HepG2 (cell line): ENCODE data around the gene CSNK1E. TPM values are rescaled to one million over a fixed set of nuclear protein-coding genes. Genes with fewer than 3 reads are reported as not detected.

ENCODE experiments used
- FOXM1 ChIP-seq: sonication (generic); formaldehyde crosslinking; IDR thresholded peaks from 2 replicates; pipeline ENCODE4 v1.5.0; 2020; ENCODE audit warnings: missing genetic modification reagents
- GABPA ChIP-seq, 2 experiments: IDR thresholded peaks; 2 replicates each; pipeline ENCODE4 v1.6.1; 2011 to 2016; ENCODE audit warnings: low read depth in 2 of 2, low read length in 1 of 2, missing biosample characterization in 1 of 2, missing genetic modification characterization in 1 of 2
- NR3C1 ChIP-seq: sonication (generic); formaldehyde crosslinking; IDR thresholded peaks from 2 replicates; pipeline ENCODE4 v1.4.0; 2020; ENCODE audit warnings: missing genetic modification reagents
- THAP9 ChIP-seq: sonication (generic); formaldehyde crosslinking; IDR thresholded peaks from 2 replicates; pipeline ENCODE4; 2020; ENCODE audit warnings: missing genetic modification reagents, mild to moderate bottlenecking, borderline replicate concordance
- UBTF ChIP-seq: sonication (generic); formaldehyde crosslinking; IDR thresholded peaks from 2 replicates; pipeline ENCODE4 v1.4.0; 2020; ENCODE audit warnings: mild to moderate bottlenecking, missing genetic modification reagents
- ZFAT ChIP-seq: sonication (generic); formaldehyde crosslinking; conservative IDR thresholded peaks from 2 replicates; pipeline ENCODE4 v1.8.1; 2023; ENCODE audit warnings: missing genetic modification reagents, inconsistent platforms
- ZNF326 ChIP-seq: sonication (generic); formaldehyde crosslinking; IDR thresholded peaks from 2 replicates; pipeline ENCODE4 v1.4.0; 2020; ENCODE audit warnings: missing genetic modification reagents, borderline replicate concordance
- ZNF501 ChIP-seq: sonication (generic); formaldehyde crosslinking; IDR thresholded peaks from 2 replicates; pipeline ENCODE4 v1.5.1; 2020; ENCODE audit warnings: mild to moderate bottlenecking, moderate library complexity, missing genetic modification reagents
- ZNF546 ChIP-seq: sonication (generic); formaldehyde crosslinking; conservative IDR thresholded peaks from 2 replicates; pipeline ENCODE4 v1.8.1; 2023; ENCODE audit warnings: mild to moderate bottlenecking, missing genetic modification reagents
- ZNF557 ChIP-seq: sonication (generic); formaldehyde crosslinking; IDR thresholded peaks from 2 replicates; pipeline ENCODE4 v1.4.0; 2020; ENCODE audit warnings: missing genetic modification reagents
- ZNF720 ChIP-seq: sonication (generic); formaldehyde crosslinking; IDR thresholded peaks from 2 replicates; pipeline ENCODE4 v1.4.0; 2020; ENCODE audit warnings: missing genetic modification reagents
- polyA plus RNA-seq, 8 experiments: library from polyadenylated mRNA; depleted of rRNA in 3 of 8; stranded (reverse) in 7 of 8; unstranded in 1 of 8; fragments of >200 nt; fragmentation: Illumina TruSeq in 4 of 8; extraction: Trizol in 4 of 8; gene quantifications; 2 replicates each; pipeline versions ENCODE4 v1.2.1 to v1.2.3, GENCODE V29; 2011 to 2016; ENCODE audit warnings: low read depth in 4 of 8, missing spikeins in 1 of 8, mixed read lengths in 1 of 8; ENCODE audit not compliant: insufficient read depth in 1 of 8
- total RNA-seq, 5 experiments: library from RNA; depleted of rRNA; stranded (reverse); fragments of >200 nt; fragmentation: Illumina TruSeq; extraction: Trizol; gene quantifications; 2 replicates each; pipeline ENCODE4 v1.2.3, GENCODE V29; 2016; ENCODE audit warnings: low read depth in 1 of 5

Gene CSNK1E
- total and polyA plus RNA-seq, 2 of the 13 experiments (the other 11 are each of a cell fraction or from before 2014, with no cell fraction given): 34.7 to 129 TPM

DNA sequence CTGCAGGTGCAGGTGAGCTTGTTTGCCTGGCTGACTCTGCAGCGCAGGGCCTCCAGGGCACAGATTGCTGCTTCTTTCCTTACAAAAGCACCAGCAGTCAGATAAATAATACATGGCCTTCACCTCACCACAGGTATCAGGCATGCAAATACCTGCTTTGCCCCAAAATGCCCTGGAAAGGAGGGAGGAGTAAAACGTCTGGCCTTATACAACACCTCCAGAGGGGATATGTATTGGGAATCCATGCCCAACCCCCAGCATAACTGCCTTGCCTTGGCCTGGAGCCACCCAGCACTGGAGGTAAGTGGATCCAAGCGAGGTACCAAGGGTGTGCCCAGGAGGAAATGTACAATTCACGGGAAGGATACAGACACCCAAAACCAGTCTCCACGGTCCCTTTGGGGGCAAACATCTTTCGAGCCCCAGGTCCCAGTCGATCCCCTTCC is 45.3 kb downstream of the CSNK1E start (continued):
- TF ChIP-seq ZNF546 (no peak), FOXM1 (CRISPR knock-in tag) (no peak), GABPA (IDR thresholded peaks at IDR 0.05; ENCODE audit: low read depth, low read length) (no peak), GABPA (CRISPR knock-in tag; IDR thresholded peaks at IDR 0.05; ENCODE audit: low read depth) (no peak), ZFAT (no peak), UBTF (CRISPR knock-in tag) (peak; percentile 38; the same call in 1 of the 2 replicates), ZNF557 (CRISPR knock-in tag) (no peak), THAP9 (CRISPR knock-in tag) (peak; percentile 16; the same call in 1 of the 2 replicates), ZNF326 (CRISPR knock-in tag) (no peak), ZNF501 (CRISPR knock-in tag) (peak; percentile 55), ZNF720 (CRISPR knock-in tag) (no peak), NR3C1 (CRISPR knock-in tag) (no peak)
